ENCODE measurements around the gene SLC22A1. TPM values are rescaled to one million over a fixed set of nuclear protein-coding genes. Genes with fewer than 3 reads are reported as not detected.

SLC22A1 gene
- total and polyA plus RNA-seq, 2 of the 13 experiments (the other 11 are each of a cell fraction or from before 2014, with no cell fraction given): 0.80 to 0.87 TPM

GRCh38 chr6:160124605-160125004 lies 3.0 kb downstream of the SLC22A1 start:
- FAIRE-seq (no peak), ATAC-seq (no peak; the same call in 2 of the 3 replicates), DNase-seq (ENCODE audit: low spot score) (no peak)
- Histone ChIP-seq H3K36me3 (replicated peaks in 1 of 2; ENCODE audit: control insufficient read depth in 1 of 2, insufficient read depth in 2 of 2, low read length in 2 of 2) (no peaks in the 10 kb centered on the region), H3K4me1 (ENCODE audit: insufficient read depth, low read length) (peaks cover 76% of the 10 kb centered on the region), H3K4me2 (ENCODE audit: low read depth, low read length) (peak overlapping the region; percentile 20), H4K20me1 (ENCODE audit: insufficient read depth, low read length) (no peaks in the 10 kb centered on the region), H3K79me2 (ENCODE audit: insufficient read depth, low read length) (no peaks in the 10 kb centered on the region), H3K4me3 (replicated peaks in 1 of 3; ENCODE audit: insufficient read depth in 1 of 3, low read depth in 2 of 3, low read length in 3 of 3) (no peak overlapping the region), H3K27me3 (ENCODE audit: control insufficient read depth in 1 of 2, insufficient read depth in 2 of 2, low read length in 2 of 2) (no peaks in the 10 kb centered on the region), H2AFZ (ENCODE audit: low read length) (no peak overlapping the region), H3K9ac (ENCODE audit: insufficient read depth, low read depth, low read length) (no peak overlapping the region; the same call in 1 of the 2 replicates), H3K27ac (ENCODE audit: extremely low read length, insufficient read depth, low read length) (peak overlapping the region; percentile 68), H3K9me3 (ENCODE audit: low read length) (no peaks in the 10 kb centered on the region)
- CTCF ChIA-PET (ENCODE audit: low intra/inter-chr PET ratio, low total read pairs): no interaction called here
- in situ Hi-C loops (cut with HindIII; ENCODE audit: extremely low pct_ligation_motif_present, low pct_unique_long_range_greater_than_20kb) (no loop called here), intact Hi-C loops (cut with micrococcal nuclease; ENCODE audit: unreplicated experiment) (no loop called here)
- POLR2A ChIA-PET: interaction anchor here (0.6 to 0.8 kb wide), 3 partner anchors 10 to 270 kb away, joined by 3 to 4 read pairs (median 4); no protein-coding TSS in a partner anchor
- BruUV-seq (replicated peaks): no TSS peak
- 94% methylated on average over 5 of the region's 5 CpGs for WGBS (ENCODE audit: low lambda C conversion rate)
- no peak for TF ChIP-seq SRSF9 (IDR thresholded peaks at IDR 0.05; ENCODE audit: borderline replicate concordance, insufficient read depth, low read depth, low read length, poor library complexity, severe bottlenecking)
- no peak for TF ChIP-seq ELF4 (CRISPR knock-in tag; IDR thresholded peaks at IDR 0.05; ENCODE audit: borderline replicate concordance)
- no peak for TF ChIP-seq ZNF350 (CRISPR knock-in tag; IDR thresholded peaks at IDR 0.05; ENCODE audit: borderline replicate concordance, low read depth)
- no peak for TF ChIP-seq ZNF510 (CRISPR knock-in tag; IDR thresholded peaks at IDR 0.05; ENCODE audit: low read depth)
- TF ChIP-seq TFDP1 (CRISPR knock-in tag; IDR thresholded peaks at IDR 0.05; ENCODE audit: borderline replicate concordance): no peak
- peak; percentile 16; the same call in 1 of the 2 replicates for TF ChIP-seq ZNF414 (CRISPR knock-in tag; IDR thresholded peaks at IDR 0.05)
- TF ChIP-seq ZNF891 (CRISPR knock-in tag; IDR thresholded peaks at IDR 0.05): 0 out of 2 replicates have a peak, but pooled peaks have one; percentile 42
- TF ChIP-seq, protein P1, sequence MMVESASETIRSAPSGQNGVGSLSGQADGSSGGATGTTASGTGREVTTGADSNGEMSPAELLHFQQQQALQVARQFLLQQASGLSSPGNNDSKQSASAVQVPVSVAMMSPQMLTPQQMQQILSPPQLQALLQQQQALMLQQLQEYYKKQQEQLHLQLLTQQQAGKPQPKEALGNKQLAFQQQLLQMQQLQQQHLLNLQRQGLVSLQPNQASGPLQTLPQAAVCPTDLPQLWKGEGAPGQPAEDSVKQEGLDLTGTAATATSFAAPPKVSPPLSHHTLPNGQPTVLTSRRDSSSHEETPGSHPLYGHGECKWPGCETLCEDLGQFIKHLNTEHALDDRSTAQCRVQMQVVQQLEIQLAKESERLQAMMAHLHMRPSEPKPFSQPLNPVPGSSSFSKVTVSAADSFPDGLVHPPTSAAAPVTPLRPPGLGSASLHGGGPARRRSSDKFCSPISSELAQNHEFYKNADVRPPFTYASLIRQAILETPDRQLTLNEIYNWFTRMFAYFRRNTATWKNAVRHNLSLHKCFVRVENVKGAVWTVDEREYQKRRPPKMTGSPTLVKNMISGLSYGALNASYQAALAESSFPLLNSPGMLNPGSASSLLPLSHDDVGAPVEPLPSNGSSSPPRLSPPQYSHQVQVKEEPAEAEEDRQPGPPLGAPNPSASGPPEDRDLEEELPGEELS (CRISPR knock-in tag; IDR thresholded peaks at IDR 0.05): no peak
- TF ChIP-seq ZFP36L2 (CRISPR knock-in tag; IDR thresholded peaks at IDR 0.05): no peak
- TF ChIP-seq ZNF260 (CRISPR knock-in tag; IDR thresholded peaks at IDR 0.05; ENCODE audit: borderline replicate concordance, low read depth): peak; percentile 41; the same call in 1 of the 2 replicates
- 0 out of 2 replicates have a peak, but pooled peaks have one; percentile 16 for TF ChIP-seq ZBTB7B (CRISPR knock-in tag; IDR thresholded peaks at IDR 0.05)
- 0 out of 2 replicates have a peak, but pooled peaks have one; percentile 34 for TF ChIP-seq ZNF83 (CRISPR knock-in tag; IDR thresholded peaks at IDR 0.05; ENCODE audit: borderline replicate concordance)
- no peak for TF ChIP-seq ZIK1 (CRISPR knock-in tag; IDR thresholded peaks at IDR 0.05; ENCODE audit: borderline replicate concordance, low read depth)
- no peak for TF ChIP-seq ZNF772 (CRISPR knock-in tag; IDR thresholded peaks at IDR 0.05)
- no peak for TF ChIP-seq KLF12 (CRISPR knock-in tag; IDR thresholded peaks at IDR 0.05; ENCODE audit: borderline replicate concordance)
- peak; percentile 57; the same call in 1 of the 2 replicates for TF ChIP-seq ZNF687 (CRISPR knock-in tag; IDR thresholded peaks at IDR 0.05)

Measured in HepG2 (cell line).